Spinal cord (tissue), 10 donors: ENCODE measurements around the gene SKP1. TPM values are rescaled to one million over a fixed set of nuclear protein-coding genes. Genes with fewer than 3 reads are reported as not detected.
A peak's percentile ranks its signal among the peaks of the same experiment; 100 is the strongest.
"Not testable (repeated sequence)": the region's sequence is repeated elsewhere in the genome, so short reads cannot be mapped to it uniquely, and the experiment has no call there.

Experiments
- DNase-seq, 6 donors: peaks; one replicate each; pipeline versions ENCODE4 v3.0.0 to v3.0.0-alpha.2; 2013 to 2015; ENCODE audit warnings: low spot score in 6 of 6, low read depth in 4 of 6
- H3K27ac ChIP-seq: one replicate; pipeline ENCODE4 v1.5.1; 2013; ENCODE audit warnings: low read depth, low read length, control low read depth
- H3K27me3 ChIP-seq: one replicate; pipeline ENCODE4 v1.6.1; 2013; ENCODE audit warnings: low read length; ENCODE audit not compliant: control insufficient read depth, insufficient read depth
- H3K36me3 ChIP-seq: one replicate; pipeline ENCODE4 v1.6.1; 2013; ENCODE audit warnings: low read length; ENCODE audit not compliant: control insufficient read depth, insufficient read depth
- H3K4me1 ChIP-seq: one replicate; pipeline ENCODE4 v1.6.1; 2013; ENCODE audit warnings: low read length; ENCODE audit not compliant: control insufficient read depth, insufficient read depth
- H3K4me3 ChIP-seq: one replicate; pipeline ENCODE4 v1.5.1; 2013; ENCODE audit warnings: low read depth, low read length, control low read depth
- H3K9me3 ChIP-seq: one replicate; pipeline ENCODE4 v1.6.1; 2013; ENCODE audit warnings: low read length; ENCODE audit not compliant: control insufficient read depth, insufficient read depth
- WGBS: methylation state at CpG from one replicate; pipeline ENCODE4 v1.1.5; 2013; ENCODE audit warnings: missing lambda C conversion rate; ENCODE audit not compliant: insufficient coverage; 5-methylcytosine and 5-hydroxymethylcytosine counted together
- long read RNA-seq, 4 donors: transcript quantifications; one replicate each; lab custom pipeline, GENCODE V29; 2026
- polyA plus RNA-seq, 2 donors: library from polyadenylated mRNA; unstranded; fragments of 120-200 nt; gene quantifications; one replicate each; pipeline ENCODE4 v1.2.1, GENCODE V29; 2013; ENCODE audit not compliant: insufficient read length in 2 of 2
- total RNA-seq, 2 donors: library from RNA; depleted of rRNA in 1 of 2; stranded (reverse); fragments of 120-200 nt in 1 of 2; fragments of >200 nt in 1 of 2; gene quantifications; one replicate each; pipeline versions ENCODE4 v1.2.3 to v1.2.4, GENCODE V29; 2013 to 2014
- donor health status: healthy.

Gene SKP1
- 100 to 1,000 TPM; 355 to 382 TPM for total RNA-seq
- polyA plus RNA-seq, result 100 to 1,000 TPM; 810 to 859 TPM
- long read RNA-seq, donor 1, full-length matches to known transcripts, result 542 of 612 reads
- long read RNA-seq, donor 1, partial matches to known transcripts, result 51 of 612 reads
- long read RNA-seq, donor 1, other reads (novel, unspliced or antisense), result 19 of 612 reads
- long read RNA-seq, donor 2, full-length matches to known transcripts, result 215 of 242 reads
- long read RNA-seq, donor 2, partial matches to known transcripts, result 17 of 242 reads
- long read RNA-seq, donor 2, other reads (novel, unspliced or antisense), result 10 of 242 reads
- long read RNA-seq, donor 3, full-length matches to known transcripts, result 281 of 322 reads
- long read RNA-seq, donor 3, partial matches to known transcripts, result 34 of 322 reads
- long read RNA-seq, donor 3, other reads (novel, unspliced or antisense), result 7 of 322 reads
- long read RNA-seq, donor 4, full-length matches to known transcripts, result 407 of 473 reads
- long read RNA-seq, donor 4, partial matches to known transcripts, result 48 of 473 reads
- long read RNA-seq, donor 4, other reads (novel, unspliced or antisense), result 18 of 473 reads

DNA sequence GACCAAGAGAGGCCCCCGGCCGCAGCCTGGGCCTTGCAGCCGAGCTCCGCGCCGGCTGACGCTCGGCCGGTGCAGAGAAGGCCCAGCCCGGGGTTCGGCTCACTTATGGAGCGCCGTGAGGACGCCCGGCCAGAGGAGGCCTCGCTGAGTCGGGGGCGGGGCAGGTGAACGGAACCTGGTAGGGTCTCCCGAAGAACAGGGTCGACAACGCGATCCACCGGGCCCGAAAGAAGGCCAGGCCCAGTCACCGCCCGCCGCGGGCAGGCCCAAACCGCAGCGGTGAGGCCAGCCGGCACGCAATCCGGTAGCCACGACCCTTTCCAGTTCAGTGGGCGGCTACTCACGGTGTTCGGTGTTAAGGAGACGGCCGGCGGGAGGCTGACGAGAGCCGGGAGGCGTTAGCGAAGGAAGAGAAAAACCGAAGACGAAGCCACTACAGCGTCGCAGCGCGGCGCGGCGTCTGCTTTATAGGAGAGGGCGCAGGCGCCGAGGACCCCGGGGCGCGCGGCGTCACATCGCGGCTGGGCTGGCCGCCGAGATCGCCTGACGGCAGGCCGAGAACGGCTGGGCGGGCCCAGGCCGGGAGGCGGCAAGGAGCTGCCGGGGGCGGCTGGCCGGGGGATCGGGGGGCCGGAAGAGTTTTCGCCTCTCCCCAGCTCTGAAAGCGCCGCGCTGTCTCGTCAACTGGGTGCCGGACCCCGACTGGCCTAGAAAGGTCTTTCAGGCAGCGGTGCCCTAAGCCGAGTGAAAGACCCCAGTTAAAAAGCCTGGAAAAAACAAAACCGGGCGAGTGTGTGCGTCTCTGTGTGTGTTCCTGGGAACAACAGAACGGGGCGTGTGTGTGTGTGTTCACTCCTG lies at the start of gene SKP1:
Gene SKP1, minus strand, starts transcription at position 440 of the 858 bp plus-strand sequence. CDS start 2,928 bp downstream, outside the sequence.
- Histone ChIP-seq H3K27ac (peak within 1 kb of the TSS; percentile 98), H3K27me3 (no peaks in the 10 kb centered on the region), H3K4me1 (peaks cover 9% of the 10 kb centered on the region), H3K9me3 (no peaks in the 10 kb centered on the region), H3K36me3 (peaks cover 16% of the 10 kb centered on the region), H3K4me3 (peak within 1 kb of the TSS; percentile 94)
- DNase-seq, result peak; percentile 67 to 96 (median 83)
- WGBS, result under 1% methylated on average over 91 of the region's 92 CpGs

DNA sequence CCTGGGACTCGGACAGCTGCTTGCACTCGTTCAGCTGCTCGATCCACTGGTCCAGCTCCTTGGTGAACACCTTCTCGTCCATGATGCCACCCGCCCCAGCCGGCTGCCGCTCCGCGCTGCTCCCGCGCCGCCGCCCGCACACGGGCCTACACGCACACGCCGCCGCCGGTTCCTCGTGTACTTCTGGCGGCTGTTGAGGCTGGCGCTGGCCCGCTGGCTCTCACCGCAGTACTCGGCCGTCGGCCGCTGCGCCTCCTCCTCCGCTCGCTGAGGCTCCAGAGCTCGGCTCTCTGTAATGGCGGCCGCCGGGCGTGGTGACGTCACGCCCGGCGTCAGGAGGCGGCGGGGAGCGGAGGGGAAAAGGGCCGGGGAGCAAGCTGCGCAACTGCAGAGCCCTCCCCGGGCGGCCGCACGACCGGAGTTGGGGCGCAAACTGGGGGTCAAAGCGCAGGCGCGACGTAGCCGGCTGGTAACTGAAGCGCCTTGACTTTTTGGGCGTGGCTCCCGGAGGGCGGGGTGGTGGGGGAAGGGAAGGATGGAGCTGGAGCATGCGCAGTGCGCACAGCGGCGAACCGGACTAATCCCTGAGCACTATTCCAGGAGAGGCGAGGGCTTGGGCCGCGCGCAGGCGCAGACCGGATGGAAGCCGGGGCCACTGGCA lies 49.2 kb upstream of the SKP1 start, which contains the start of gene PPP2CA:
Gene PPP2CA, minus strand, starts transcription at position 294 of the 661 bp plus-strand sequence. Its CDS starts 212 bp downstream, at position 82.
- H3K27ac ChIP-seq, result peak within 1 kb of the TSS; percentile 97
- peak; percentile 97 to 100 (median 98) for DNase-seq
- no peaks in the 10 kb centered on the region for H3K9me3 ChIP-seq
- H3K4me3 ChIP-seq, result peak within 1 kb of the TSS; percentile 89
- under 1% methylated on average over 73 of the region's 73 CpGs for WGBS
- peaks cover 10% of the 10 kb centered on the region for H3K4me1 ChIP-seq
- H3K36me3 ChIP-seq, result peaks cover 3% of the 10 kb centered on the region
- H3K27me3 ChIP-seq, result no peaks in the 10 kb centered on the region

DNA sequence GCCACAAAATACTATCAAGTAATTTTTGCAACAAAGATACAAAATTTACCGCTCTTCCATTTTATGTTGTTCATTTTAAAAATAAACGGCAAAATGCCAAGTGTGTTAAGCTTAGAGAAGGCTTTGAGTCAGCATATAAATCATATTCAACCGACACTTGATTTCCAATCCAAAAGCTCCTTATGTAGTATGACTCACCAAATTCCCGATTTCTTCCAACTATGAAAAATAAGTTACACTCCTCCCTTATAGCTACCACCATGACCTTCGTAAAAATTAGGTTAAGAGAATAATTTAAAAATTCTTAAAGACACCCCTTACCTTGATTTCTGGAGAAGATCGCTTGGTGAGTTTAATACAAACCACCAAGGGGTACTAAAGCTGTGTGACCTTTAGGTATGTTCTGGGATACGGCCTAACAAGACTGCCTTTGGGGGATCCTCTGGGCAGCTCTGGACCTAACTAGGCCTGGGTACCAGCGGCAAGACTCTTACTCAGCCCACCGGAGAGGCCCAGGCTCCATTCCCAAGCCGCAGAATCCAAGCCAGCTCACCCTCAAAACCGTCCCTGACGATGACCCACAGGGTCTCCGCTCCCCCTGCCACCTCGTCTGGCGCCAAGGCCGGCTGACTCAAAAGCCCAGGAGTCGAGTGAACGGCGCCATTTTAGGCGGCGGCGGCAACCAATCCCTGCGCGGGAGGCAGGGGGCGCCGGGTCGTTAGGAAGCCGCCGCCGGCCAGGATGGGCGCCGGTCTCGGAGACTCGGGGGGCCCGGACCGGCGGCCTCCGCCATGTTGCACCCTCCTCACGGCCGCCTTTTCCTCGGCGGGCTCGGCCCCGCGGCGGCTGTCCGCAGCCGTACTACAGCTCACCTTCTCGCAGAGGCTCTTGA lies 48.4 kb upstream of the SKP1 start:
- Histone ChIP-seq H3K27ac (peak overlapping the region; percentile 97), H3K4me3 (peak overlapping the region; percentile 89), H3K27me3 (no peaks in the 10 kb centered on the region), H3K4me1 (peaks cover 10% of the 10 kb centered on the region), H3K36me3 (peaks cover 7% of the 10 kb centered on the region), H3K9me3 (no peaks in the 10 kb centered on the region)
- under 1% methylated on average over 43 of the region's 49 CpGs for WGBS
- peak; percentile 43 to 91 (median 65) for DNase-seq

DNA sequence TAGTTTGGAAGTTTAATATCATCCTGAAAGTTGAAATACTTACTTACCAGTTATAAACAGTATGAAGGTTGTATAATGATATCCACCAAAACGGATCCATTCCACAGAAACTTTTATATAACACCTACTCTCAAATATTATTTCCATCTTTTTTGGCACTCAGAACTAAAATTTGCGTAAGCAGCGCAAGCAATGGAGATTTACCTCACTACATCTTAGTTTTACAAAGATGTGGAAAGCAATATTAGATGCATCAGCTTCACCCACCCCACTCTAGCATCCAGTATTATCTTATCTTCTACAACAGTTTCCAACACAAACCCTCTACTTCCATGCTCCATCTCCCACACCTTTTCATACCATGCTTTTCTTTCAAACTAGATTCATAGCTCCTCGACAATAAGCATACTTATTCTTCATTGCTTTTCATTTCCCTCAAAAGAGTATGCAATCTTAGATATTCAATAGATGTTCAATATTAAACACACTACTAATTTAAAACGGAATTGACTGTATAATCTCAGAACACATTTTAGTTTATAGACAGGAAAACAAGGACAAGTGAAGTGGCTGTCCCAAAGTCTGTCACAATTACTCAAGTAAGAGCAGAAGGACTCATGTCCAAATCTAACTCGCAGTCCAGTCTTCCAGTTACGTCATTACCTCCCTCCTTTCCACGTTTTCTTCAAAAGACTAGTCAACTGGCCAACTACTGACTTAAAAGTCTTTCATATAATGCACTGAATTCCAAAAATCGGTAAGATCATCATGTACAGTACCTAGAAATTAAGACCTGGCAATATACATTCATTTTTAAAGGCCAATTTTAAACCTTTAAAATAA lies 46.9 kb upstream of the SKP1 start:
- H3K4me1 ChIP-seq, result peaks cover 10% of the 10 kb centered on the region
- no peaks in the 10 kb centered on the region for H3K9me3 ChIP-seq
- peaks cover 12% of the 10 kb centered on the region for H3K36me3 ChIP-seq
- H3K27ac ChIP-seq, result peak overlapping the region; percentile 97
- WGBS, result 13% methylated on average over 3 of the region's 9 CpGs
- H3K27me3 ChIP-seq, result no peaks in the 10 kb centered on the region
- DNase-seq, result no peak
- H3K4me3 ChIP-seq, result peak overlapping the region; percentile 89

DNA sequence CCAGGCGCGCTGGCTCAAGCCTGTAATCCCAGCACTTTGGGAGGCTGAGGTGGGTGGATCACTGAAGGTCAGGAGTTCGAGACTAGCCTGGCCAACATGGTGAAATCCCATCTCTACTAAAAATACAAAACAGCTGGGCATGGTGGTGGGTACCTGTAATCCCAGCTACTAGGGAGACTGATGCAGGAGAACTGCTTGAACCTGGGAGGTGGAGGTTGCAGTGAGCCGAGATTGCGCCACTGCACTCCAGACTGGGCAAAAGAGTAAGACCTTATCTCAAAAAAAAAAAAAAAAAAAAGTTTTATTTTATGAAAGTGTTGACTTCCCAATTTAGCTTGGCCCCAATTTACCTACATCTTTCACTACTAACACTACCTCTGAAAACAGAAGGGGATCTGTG lies 44.9 kb upstream of the SKP1 start:
- not testable (repeated sequence) for H3K27ac ChIP-seq, H3K9me3 ChIP-seq, DNase-seq, H3K4me1 ChIP-seq, H3K27me3 ChIP-seq, H3K4me3 ChIP-seq
- no CpG with 5 or more reads among the region's 5 CpGs for WGBS
- H3K36me3 ChIP-seq, result peaks cover 12% of the 10 kb centered on the region

DNA sequence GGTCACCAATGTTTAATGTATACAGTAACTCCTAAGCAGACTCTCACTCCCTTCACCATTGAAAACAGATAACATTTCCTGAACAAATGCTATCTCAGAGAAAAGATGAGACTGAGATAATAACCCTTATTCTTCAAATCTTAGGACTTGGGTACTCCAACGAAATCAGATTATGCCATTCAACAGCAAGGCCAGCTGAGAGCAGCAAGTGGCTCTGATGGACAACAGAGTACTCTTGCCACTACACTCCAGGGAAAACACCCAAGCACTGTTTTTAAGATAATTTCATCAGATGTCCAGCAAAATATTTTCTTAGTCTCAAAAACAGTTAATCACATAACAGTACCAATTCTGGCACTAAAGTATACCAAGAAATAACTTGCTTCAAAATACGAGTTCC lies 39.0 kb upstream of the SKP1 start:
- DNase-seq, result no peak
- H3K4me3 ChIP-seq, result no peak overlapping the region
- peaks cover 3% of the 10 kb centered on the region for H3K4me1 ChIP-seq
- WGBS, result 88% methylated on average over 1 of the region's 2 CpGs
- no peak overlapping the region for H3K27ac ChIP-seq
- H3K9me3 ChIP-seq, result peaks cover 3% of the 10 kb centered on the region
- H3K36me3 ChIP-seq, result peaks cover 8% of the 10 kb centered on the region
- no peaks in the 10 kb centered on the region for H3K27me3 ChIP-seq

DNA sequence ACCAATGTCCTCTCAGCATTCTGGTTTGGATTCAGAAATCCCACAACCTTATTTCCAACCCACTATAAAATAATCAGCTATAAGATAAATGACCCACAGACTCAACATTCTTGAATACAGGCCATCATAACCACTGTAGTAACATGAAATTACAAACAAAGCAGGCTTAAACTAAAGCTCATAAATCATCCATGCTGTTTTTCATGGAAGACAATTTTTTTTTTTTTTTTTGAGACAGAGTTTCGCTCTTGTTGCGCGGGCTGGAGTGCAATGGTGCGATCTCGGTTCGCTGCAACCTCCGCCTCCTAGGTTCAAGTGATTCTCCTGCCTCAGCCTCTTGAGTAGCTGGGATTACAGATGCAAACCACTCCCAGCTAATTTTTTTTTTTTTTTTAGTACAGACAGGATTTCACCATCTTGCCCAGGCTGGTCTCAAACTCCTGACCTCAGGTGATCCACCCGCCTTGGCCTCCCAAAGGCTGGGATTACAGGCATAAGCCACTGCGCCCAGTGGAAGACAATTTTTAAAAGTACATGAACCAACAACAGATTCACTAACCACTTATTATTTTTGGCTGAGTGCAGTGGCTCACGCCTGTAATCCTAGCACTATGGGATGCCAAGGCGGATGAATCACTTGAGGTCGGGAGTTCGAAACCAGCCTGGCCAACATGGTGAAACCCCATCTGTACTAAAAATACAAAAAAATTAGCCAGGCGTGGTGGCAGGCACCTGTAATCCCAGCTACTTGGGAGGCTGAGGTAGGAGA lies 34.7 kb upstream of the SKP1 start:
- H3K27me3 ChIP-seq, H3K4me3 ChIP-seq, H3K9me3 ChIP-seq, DNase-seq, H3K4me1 ChIP-seq, H3K36me3 ChIP-seq, H3K27ac ChIP-seq: not testable (repeated sequence)
- WGBS, result 100% methylated on average over 6 of the region's 14 CpGs
